ENCODE data around the gene PARVG. TPM values are rescaled to one million over a fixed set of nuclear protein-coding genes. Genes with fewer than 3 reads are reported as not detected.

The PARVG gene
- polyA plus RNA-seq, 12 donors = 2.1 to 9.1 (median 2.8) TPM; not detected in 1

DNA sequence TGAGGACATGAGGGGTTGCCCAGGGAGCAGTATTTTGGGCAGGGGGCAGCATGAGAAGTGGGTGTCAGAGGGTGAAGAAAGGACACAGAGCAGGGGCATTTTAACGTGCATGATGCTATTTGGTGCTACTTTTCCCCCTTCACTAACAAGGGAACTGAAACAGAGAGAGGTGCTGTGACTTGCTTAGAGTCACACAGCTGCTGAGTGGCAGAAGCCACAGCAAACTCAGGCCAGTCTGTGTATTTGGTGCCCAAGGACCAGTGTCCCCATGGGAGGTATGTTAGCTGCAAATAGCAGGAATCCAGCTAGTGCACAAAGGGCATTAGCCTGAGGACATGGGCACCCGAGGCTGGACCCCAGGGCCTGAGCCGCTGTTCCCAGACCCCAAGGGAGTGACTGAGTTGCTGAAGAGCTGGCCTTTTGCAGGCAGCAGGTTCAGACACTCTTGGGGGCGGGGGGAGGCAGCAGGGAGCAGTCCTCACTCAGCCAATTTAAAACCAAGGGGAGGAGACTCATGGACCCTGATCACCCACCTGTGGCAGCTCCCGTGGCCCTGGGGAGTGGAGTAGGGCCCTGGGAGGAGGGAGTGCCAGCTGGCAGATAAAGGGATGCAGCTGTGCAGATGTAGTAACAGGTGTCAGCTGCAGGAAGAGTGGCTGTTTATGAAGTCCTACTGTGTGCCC lies 14.6 kb downstream of the PARVG start:
- DNase-seq = no peak

DNA sequence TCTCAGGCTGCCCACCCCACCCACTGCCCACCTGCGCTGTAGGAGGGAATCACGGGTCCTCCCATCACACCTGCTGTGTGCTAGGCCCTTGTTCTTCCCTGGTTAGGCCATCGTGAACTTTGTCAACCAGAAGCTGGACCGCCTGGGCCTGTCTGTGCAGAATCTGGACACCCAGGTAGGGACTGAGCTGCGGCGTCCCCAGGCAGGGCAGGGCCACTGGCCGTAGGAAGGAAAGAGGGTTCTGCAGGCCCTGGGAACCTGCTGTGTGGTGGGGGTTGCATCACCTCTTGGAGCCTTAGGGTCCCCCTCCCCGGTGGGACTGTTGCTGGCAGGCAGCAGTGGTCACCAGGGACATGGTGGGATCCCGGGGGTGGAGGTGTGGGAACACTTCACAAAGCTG lies 15.5 kb downstream of the PARVG start:
- DNase-seq = no peak

DNA sequence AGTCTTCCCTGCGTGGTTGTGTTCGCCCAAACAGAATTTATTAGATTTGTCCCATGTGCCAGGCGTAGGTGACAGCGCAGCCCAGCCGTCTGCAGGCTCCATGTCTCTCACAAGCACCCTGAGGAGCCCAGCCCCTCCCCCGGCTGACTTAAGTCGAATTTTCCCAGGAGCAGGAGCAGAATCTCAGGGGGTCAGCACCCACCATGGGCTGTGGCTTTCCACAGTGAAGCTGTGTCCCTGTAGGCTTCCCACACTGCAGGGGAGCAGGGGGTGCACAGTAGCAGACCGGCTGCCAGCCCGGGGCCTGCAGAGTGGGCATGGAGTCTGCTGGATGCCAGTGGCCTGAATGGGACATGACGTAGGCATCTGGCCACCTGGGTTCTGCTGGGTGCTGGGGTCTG lies 16.0 kb downstream of the PARVG start:
- no peak for DNase-seq

DNA sequence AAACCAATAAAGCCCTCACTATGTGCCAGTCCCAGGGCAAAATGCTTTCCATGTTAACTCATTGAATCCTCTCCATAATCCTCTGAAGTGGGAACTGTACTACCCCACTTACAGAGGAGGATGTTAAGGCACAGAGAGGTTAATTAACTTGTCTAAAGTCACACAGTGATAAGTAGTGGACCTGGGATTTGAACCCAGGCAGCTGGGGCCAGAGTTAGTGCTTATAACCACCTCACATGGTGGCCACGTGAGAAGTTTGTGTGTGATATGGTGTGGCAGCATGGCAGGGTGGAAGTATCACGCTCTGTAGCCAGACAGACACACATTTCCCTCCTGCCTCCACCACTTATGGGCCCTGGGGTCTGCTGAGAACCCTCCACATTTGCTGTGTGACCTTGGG lies 16.5 kb downstream of the PARVG start:
- DNase-seq = no peak

DNA sequence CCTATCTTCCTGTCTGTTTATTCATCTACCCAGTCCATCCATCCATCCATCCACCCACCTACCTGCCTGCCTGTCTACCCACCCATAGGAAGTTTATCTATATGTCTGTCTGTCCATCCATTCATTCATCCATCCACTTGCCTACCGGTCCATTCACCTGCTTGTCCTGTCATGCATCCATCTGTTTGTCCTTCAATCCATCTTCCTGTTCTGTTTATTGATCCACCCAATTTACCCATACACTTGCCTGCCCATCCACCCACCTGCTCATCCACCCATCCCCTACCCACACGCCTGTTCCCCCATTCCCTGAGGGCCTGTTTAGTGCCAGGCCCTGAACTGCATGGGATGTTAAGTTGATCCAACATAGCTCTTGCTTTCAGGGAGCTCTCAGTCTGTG lies 18.4 kb downstream of the PARVG start:
- DNase-seq = no peak

DNA sequence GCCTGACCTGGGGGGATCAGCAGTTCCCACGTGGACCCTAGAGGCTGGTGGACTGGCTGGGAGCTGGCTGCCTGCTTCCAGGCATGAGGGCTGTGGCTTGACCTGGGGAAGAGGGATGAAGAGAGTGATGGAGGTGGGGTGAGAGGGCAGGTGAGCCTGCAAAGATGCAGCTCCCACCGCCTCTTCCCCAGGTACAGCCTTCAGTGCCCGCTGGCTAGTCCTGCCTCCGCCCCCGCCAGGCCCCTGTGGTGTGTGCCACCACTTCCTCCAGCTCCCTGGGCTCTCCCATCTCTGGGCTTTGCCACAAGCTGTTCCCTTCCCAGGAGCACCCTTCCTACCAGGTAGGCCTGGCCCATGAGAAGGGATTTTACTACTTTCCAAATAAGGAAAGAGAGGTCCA lies 19.1 kb downstream of the PARVG start:
- DNase-seq = no peak

DNA sequence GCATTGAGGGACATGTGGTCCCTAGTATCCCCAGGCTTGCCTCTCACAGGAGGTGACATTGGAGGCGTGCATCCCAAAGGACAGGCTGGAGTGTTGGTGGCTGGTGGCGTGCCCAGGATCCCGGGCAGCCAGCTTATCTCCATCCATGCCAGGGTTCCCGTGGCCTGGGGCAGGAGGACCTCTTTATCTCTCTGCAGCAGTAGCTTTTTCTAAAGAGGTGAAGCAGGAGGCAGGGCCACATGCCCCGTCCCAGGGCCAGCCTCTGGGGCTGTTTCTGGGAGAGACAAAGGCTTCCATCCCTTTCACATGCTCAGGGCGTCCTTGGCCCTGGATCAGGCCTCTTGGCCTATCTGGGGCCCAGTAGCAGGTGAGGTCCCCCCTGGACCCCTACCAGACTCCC lies 19.7 kb downstream of the PARVG start:
- no peak for DNase-seq

DNA sequence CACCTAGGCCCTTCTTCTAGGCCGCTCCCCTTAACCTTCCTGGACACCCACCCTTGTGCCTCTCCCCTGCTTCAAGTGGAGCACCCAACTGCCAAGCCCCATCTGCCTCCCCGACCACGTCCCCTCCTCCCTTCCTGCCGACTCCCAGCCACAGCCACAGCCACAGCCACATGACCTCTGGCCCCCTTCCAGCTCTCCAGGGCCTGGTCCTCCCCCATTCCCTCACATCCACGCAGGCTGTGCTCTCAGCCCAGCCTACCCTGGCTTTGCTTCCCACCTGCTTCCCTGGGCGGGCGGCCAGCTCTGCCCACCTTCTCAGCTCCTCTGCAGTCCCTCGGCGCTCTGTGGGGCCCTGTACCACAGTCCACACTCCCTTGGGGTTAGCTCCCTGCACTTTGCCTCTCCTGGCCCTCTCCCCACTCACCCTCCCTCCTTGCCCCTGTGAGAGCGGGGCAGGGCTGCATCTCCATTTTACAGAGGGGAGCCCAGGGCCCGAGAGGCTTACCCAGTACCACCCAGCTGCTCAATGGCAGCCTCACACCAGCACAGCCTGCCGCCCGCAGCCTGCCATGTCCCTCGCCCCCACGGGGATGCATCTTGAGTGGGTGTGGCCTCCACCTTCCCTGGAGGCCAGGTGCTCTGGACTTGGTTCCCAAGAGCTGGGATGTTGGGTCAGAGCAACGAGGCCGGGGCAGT lies 20.3 kb downstream of the PARVG start:
- DNase-seq = no peak

DNA sequence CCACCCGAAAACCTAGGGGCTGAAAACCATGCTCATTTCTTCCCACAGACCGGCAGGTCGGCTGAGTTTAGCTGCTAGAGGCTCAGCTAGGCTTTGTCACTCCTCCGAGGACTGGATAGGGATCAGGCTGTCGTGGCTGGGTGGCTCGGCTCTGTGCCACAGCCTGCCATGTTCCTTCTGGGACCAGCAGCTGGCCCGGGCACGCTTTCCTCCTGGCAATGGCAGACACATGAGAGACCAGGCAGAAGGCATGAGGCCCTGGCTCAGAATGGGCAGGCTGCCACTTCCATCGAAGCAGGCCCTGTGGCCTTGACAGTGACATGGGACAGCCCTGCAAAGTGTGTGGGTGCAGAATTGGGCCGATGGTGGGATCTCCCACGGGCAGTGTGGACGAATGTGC lies 20.9 kb downstream of the PARVG start:
- DNase-seq = no peak

DNA sequence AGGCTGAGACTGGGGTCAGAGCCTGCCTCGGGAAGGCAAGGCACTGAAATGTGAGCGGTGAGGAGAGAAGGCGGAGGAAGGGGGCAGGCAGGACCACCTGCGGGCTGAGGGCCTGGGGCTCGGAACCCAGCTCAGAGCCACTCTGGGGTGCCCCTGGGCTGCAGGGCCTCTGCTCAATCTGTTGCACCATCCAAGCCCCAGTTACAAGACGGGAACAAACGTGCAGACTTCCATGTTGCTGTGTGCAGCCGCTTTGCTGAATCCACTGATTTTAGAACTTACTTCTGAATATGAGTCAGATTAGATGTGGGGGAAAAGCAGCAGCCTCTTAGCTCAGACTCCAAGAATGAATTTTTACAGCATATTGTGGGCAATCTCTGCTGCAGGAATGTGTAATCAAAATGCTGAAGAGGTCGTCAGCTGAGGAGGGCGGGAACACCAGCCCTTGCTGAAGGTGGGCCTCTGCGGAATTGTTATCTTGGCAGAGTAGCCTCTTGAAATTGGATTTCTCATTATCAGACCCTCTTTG lies 21.6 kb downstream of the PARVG start:
- no peak for DNase-seq

DNA sequence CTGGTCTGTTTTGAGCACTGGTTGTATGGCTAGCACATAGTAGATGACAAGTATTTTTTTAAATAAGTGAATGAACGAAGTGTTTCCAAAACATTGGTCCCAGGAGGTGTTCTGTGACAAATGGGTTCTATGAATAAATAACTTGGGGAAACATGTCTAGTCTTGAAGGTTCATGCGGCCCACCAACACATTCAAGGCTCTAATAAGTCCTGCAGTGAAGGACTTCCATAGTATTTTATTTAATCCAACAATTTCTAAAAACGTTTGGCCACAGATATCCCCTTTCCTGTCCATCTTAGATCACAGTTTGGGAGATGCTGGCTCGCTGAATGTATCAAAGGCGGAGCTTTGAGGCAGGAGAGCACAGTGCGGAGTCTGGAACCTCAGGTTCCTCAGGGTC lies 22.5 kb downstream of the PARVG start:
- DNase-seq = no peak

DNA sequence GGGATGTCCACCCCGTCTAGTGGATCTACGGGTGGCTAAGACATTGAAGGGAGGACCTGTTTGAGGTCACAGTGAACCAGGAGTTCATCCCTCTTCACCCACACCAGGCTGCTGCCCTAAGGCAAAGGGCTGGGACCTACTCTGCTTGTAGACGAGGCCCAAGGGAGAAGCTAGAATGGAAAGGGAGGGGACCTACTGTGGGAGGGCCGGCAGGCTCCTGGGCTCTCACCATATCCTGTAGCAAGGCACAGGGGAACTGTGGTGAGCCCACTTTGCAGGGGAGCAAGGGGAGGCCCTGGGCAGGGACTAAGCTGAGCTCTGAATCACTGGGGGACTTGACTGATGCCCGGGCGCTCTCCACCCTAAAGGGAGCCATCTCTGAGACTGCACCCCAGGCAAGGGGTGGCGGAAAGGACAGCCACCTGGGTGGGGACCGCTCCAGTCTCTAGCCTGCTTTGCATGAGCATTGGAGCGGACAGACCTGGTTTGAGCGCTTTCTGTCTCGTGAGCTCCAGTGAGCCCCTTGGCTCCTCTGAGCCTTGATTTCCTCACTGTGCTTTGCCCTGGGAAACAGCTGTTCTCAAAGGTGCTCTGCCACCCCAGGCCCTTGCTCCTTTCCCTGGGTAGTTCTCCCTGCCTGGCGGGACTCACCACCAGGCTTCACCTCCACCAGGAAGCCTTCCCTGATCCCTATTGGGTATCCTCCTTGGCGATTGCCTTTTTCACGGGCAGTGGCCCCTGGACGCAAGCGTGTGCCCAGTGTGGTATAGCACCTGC lies 24.2 kb downstream of the PARVG start:
- DNase-seq = no peak

DNA sequence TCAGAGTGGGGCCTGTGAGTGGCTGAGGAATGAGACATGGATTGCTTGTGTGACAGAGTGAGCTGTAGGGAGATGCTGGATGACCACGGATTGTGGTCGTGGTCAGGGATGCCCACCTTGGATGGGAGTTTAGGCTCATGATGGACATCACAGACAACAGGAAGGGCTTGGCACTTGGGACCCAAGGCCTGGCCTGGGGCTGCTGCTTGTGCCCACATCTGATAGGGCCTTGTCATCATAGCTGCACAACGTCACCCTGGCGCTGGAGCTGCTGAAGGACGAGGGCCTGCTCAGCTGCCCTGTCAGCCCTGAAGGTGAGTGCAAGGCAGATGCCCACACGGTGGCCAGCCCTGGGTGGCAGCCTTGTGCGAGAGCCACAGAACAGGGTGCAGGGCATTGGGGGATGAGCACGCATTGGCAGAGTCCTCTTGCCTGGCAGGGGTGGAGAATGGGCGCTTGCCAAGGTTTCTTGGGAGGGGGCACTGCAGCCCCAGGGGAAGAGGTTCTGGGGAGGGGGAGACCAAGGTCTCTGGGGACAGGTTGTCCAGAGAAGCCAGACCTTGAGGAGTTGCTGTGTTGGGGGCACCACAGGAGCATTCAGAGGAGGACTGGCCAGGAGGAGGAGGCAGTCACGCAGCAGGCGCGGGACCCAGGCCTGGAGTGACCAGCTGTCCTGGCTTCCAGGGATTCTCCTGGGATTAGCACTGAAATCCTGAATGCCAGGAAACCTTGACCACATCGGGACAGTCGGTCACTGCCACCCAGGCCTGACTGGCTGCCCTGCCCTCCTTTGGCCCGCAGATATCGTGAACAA lies 25.0 kb downstream of the PARVG start:
- no peak for DNase-seq

DNA sequence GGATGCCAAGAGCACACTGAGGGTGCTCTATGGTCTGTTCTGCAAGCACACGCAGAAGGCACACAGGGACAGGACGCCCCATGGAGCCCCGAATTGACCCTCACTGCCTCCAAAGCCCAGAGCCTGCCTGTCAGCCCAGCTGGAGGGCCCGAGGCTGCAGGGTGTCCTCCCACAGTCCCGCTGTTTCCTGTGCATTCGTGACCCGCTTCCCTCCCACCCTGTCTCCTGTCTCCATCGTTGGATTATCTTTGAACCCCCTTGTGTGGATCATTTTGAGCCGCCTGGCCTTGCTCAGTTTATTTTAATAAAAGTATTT lies 25.6 kb downstream of the PARVG start:
- no peak for DNase-seq

DNA sequence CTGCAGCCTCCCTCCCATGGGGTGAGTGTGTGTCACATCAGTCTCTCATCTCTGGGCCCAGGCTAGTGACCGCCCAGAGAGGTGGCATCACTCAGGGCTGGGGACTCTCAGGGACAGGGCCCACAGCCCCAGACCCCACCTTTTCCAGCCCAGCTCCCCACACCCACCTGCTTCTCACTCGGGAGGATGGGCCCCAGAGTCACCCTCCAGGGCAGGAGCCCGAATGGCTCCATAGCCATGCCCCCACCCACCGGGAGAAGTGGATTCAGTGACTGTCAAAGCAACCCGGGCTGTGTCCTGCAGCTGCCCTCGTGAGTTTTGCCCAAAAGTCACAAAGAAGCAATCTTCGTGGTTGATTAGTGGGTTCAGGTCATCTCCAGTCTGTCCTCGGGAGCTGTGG lies 26.0 kb downstream of the PARVG start:
- no peak for DNase-seq

DNA sequence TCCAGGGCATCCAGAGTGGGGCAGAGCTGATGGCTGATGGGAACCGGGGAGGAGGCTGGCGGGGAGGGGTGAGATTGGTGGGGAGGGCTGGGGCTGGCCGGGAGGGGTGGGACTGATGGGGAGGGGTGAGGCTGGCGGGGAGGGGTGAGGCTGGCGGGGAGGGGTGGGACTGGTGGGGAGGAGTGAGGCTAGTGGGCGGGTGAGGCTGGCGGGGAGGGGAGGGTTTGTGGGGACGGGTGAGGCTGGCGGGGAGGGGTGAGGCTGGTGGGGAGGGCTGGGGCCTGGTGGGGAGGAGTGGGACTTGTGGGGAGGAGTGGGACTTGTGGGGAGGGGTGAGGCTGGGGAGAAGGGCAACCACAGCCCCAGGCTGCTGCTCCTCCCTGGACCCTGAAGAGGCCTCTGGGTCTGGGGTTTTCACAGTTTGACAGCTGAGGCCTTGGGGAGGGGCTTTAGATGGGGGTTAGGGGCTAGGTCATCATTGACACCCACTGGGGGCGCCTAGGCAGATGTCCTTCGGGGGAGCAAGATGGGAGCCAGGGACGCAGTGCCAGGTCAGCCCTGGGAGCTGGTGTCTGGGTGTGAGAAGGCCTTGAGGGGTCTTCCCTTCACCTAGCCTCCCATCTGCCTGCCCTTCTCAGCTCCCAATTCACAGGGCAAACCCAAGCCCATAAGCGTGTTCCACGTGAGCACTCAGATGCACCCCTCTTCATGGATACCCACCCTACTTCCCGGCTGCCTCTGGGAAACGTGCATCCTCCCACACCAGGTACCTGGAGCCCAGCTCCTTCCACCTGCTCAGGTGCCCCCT lies 26.7 kb downstream of the PARVG start:
- no peak for DNase-seq

DNA sequence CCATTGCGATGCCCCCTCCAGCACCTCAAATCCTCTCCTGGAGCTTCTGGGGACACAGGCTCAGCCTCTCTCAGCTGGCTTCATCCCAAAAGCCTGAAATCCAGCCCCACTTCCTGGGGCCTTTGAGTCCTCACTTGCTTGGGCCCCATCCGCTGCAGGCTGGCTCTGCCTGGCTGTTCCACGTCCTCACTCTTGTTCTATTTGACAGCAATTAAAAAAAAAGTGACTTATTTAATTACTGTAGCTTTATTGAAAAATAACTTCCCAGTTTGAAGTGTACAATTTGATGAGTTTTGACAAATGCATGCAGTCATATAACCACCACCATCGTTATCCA lies 27.2 kb downstream of the PARVG start:
- DNase-seq = no peak

DNA sequence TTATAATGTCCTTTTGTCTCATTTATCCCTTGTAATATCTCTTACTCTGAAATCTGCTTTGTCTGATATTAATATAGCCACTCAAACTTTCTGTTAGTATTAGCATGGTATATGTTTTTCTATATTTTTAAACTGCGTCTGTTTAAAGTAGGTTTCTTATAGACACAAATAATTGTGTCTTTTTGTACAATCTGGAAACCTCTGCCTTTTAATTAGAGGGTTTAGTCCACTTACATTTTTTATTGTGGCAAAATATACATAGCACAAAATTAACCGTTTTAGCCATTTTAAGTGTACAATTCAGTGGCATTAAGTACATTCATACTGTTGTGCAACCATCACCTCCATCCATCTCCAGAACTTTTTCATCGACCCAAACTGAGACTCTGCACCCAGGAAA lies 28.6 kb downstream of the PARVG start:
- DNase-seq = no peak

DNA sequence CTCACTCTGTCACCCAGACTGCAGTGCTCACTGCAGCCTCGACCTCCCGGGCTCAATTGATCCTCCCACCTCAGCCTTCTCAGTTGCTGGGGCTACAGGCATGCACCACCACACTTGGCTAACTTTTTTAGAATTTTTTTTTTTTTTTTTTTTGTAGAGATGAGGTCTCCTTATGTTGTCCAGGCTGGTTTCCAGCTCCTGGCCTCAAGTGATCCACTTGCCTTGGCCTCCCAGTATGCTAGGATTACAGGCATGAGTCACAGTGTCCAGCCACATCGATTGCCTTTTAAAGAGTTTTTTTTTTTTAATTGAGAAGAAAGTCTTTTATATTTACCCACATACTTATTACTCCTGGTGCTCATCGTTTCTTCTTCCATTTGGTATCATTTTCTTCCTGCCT lies 30.0 kb downstream of the PARVG start:
- DNase-seq = no peak

DNA sequence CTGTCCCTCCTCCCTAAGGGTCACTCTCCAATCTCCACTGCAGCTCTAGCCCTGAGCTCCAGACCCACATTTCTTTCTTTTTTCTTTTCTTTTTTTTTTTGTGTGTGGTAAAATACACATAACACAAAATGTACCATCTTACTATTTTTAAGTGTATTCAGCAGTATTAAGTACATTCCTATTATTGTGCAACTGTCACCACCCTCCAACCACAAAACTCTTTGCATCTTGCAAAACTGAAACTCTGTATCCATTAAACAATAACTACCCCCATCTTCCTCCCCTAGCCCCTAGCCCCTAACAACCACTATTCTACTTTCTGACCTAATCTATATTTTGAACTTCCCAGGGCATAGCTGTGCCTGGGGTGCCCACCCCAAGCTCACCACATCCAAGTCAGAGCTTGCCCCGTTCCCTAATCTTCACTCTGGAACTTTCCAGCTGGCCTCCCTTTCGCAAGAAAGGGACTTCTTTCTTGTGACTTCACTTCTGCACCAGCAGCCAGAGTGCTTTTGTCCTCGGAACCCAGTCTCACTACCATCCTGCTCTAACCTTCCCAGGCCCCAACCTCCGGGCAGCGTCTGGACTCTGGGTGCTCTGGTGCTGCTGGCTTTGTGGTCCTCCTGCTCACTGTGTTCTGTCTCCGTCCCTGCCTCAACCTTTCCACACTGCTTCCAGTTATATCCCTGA lies 30.7 kb downstream of the PARVG start:
- no peak for DNase-seq

All from muscle of arm (tissue), 12 donors.